H1 (cell line): Measurements from ENCODE around the gene BMERB1.

Source experiments
- CTCF ChIP-seq, 3 experiments: IDR thresholded peaks; 1 replicate in 2 of 3; 2 replicates in 1 of 3; pipeline versions ENCODE4 v1.5.1 to v1.6.1; 2011; ENCODE audit warnings: low read length in 3 of 3, mild to moderate bottlenecking in 3 of 3, inconsistent platforms in 2 of 3, low read depth in 1 of 3, moderate library complexity in 1 of 3; ENCODE audit not compliant: insufficient read depth in 1 of 3; ENCODE audit errors: control extremely low read depth in 1 of 3
- TEAD4 ChIP-seq: IDR thresholded peaks from 2 replicates; pipeline ENCODE4 v1.6.1; 2012; ENCODE audit warnings: low read depth, low read length, inconsistent platforms, mixed read lengths
- USF2 ChIP-seq: IDR thresholded peaks from 2 replicates; pipeline ENCODE4 v1.6.1; 2011; ENCODE audit warnings: low read length, improper control_type of control experiment
- ZNF274 ChIP-seq: IDR thresholded peaks from 2 replicates; pipeline ENCODE4 v1.7.0; 2012; ENCODE audit warnings: low read length, borderline replicate concordance; ENCODE audit errors: extremely low read depth

GRCh38 chr16:15404792-15405191 lies 29.6 kb upstream of the BMERB1 start:
- no peak for TF ChIP-seq USF2
- TF ChIP-seq ZNF274, result no peak
- TF ChIP-seq TEAD4, result no peak
- TF ChIP-seq CTCF (IDR thresholded peaks at IDR 0.05; ENCODE audit: control extremely low read depth in 1 of 3, insufficient read depth in 1 of 3, low read depth in 1 of 3, low read length in 3 of 3), result no peak
